HEK293 (cell line): Measurements from ENCODE around the gene CYS1.

ENCODE experiments used
- CTCF ChIA-PET: fragments of 350-600 bp; formaldehyde crosslinking; extraction: SDS; loops from one replicate; lab custom pipeline; 2021; ENCODE audit warnings: antibody characterized with exemption; lab: Yijun Ruan, JAX
- POLR2A ChIA-PET: fragments of 300-600 bp; formaldehyde crosslinking; extraction: SDS; loops from one replicate; lab custom pipeline; 2020; ENCODE audit warnings: antibody characterized with exemption, inconsistent platforms; lab: Yijun Ruan, JAX
- H3K27ac ChIP-seq: fragments of 200-500 bp; sonication (Bioruptor generic); 2 replicates; pipeline ENCODE4 v1.5.1; 2014; ENCODE audit warnings: low read depth, low read length, control low read depth, inconsistent platforms; ENCODE audit errors: extremely low read depth
- H3K36me3 ChIP-seq, 2 experiments: fragments of 200-500 bp in 1 of 2; sonication (Bioruptor generic) in 1 of 2; 1 replicate in 1 of 2; 2 replicates in 1 of 2; pipeline ENCODE4 v1.5.1; 2014 to 2017; ENCODE audit warnings: inconsistent platforms in 2 of 2, low read length in 2 of 2; ENCODE audit not compliant: control insufficient read depth in 2 of 2, insufficient read depth in 1 of 2
- H3K4me1 ChIP-seq: fragments of 200-500 bp; sonication (Bioruptor generic); 2 replicates; pipeline ENCODE4 v1.5.1; 2014; ENCODE audit warnings: mild to moderate bottlenecking, low read length, inconsistent platforms; ENCODE audit not compliant: control insufficient read depth, insufficient read depth
- H3K4me3 ChIP-seq: 2 replicates; pipeline ENCODE4 v1.5.1; 2011; ENCODE audit warnings: low read depth, mild to moderate bottlenecking, control low read depth, low read length, moderate library complexity
- H3K9me3 ChIP-seq: fragments of 200-500 bp; sonication (Bioruptor generic); 2 replicates; pipeline ENCODE4 v1.5.1; 2014; ENCODE audit warnings: low read depth, low read length, inconsistent platforms; ENCODE audit not compliant: control insufficient read depth, insufficient read depth
- EGR2 ChIP-seq: fragments of 450-650 bp; formaldehyde crosslinking; IDR thresholded peaks from 2 replicates; pipeline ENCODE4 v1.5.1; 2016; ENCODE audit warnings: low read depth, missing biosample characterization, missing genetic modification characterization
- HOXD13 ChIP-seq: sonication (generic); formaldehyde crosslinking; IDR thresholded peaks from 2 replicates; pipeline ENCODE4 v1.8.0; 2022; ENCODE audit warnings: missing genetic modification reagents, borderline replicate concordance
- KLF16 ChIP-seq: fragments of 450-650 bp; formaldehyde crosslinking; IDR thresholded peaks from 2 replicates; pipeline ENCODE4 v1.5.1; 2017; ENCODE audit warnings: missing biosample characterization, missing genetic modification characterization
- SALL2 ChIP-seq: fragments of 450-650 bp; formaldehyde crosslinking; IDR thresholded peaks from 2 replicates; pipeline ENCODE4 v1.5.0; 2017; ENCODE audit warnings: missing biosample characterization, mild to moderate bottlenecking, missing genetic modification characterization, borderline replicate concordance
- SCRT1 ChIP-seq: fragments of 450-650 bp; formaldehyde crosslinking; IDR thresholded peaks from 2 replicates; pipeline ENCODE4 v1.5.1; 2016; ENCODE audit warnings: missing biosample characterization, missing genetic modification characterization, borderline replicate concordance
- SP2 ChIP-seq: fragments of 450-650 bp; formaldehyde crosslinking; IDR thresholded peaks from 2 replicates; pipeline ENCODE4 v1.5.1; 2016; ENCODE audit warnings: missing biosample characterization, missing genetic modification characterization
- ZBTB1 ChIP-seq: fragments of 450-650 bp; formaldehyde crosslinking; IDR thresholded peaks from 2 replicates; pipeline ENCODE4 v1.5.1; 2016; ENCODE audit warnings: missing biosample characterization, missing genetic modification characterization
- ZNF146 ChIP-seq: fragments of 450-650 bp; formaldehyde crosslinking; IDR thresholded peaks from 2 replicates; pipeline ENCODE4 v1.5.1; 2016; ENCODE audit warnings: missing biosample characterization, missing genetic modification characterization
- ZNF174 ChIP-seq: fragments of 450-650 bp; formaldehyde crosslinking; IDR thresholded peaks from 2 replicates; pipeline ENCODE4 v1.5.0; 2017; ENCODE audit warnings: missing biosample characterization, mild to moderate bottlenecking, missing genetic modification characterization
- ZNF19 ChIP-seq: fragments of 450-650 bp; formaldehyde crosslinking; IDR thresholded peaks from 2 replicates; pipeline ENCODE4; 2016; ENCODE audit warnings: missing biosample characterization, missing genetic modification characterization, low read depth
- ZNF23 ChIP-seq: fragments of 450-650 bp; formaldehyde crosslinking; IDR thresholded peaks from 2 replicates; pipeline ENCODE4 v1.5.1; 2016; ENCODE audit warnings: missing biosample characterization, missing genetic modification characterization, borderline replicate concordance
- ZNF248 ChIP-seq: fragments of 450-650 bp; formaldehyde crosslinking; IDR thresholded peaks from 2 replicates; pipeline ENCODE4 v1.5.1; 2017; ENCODE audit warnings: missing biosample characterization, missing genetic modification characterization
- ZNF302 ChIP-seq: fragments of 450-650 bp; formaldehyde crosslinking; IDR thresholded peaks from 2 replicates; pipeline ENCODE4 v1.5.1; 2016; ENCODE audit warnings: missing biosample characterization, missing genetic modification characterization, low read depth
- ZNF366 ChIP-seq: fragments of 450-650 bp; formaldehyde crosslinking; conservative IDR thresholded peaks from 2 replicates; pipeline ENCODE4 v1.5.1; 2016; ENCODE audit warnings: missing biosample characterization, missing genetic modification characterization
- ZNF521 ChIP-seq: fragments of 450-650 bp; formaldehyde crosslinking; IDR thresholded peaks from 2 replicates; pipeline ENCODE4 v1.5.1; 2017; ENCODE audit warnings: missing biosample characterization, mild to moderate bottlenecking, missing genetic modification characterization
- ZNF560 ChIP-seq: fragments of 450-650 bp; formaldehyde crosslinking; IDR thresholded peaks from 2 replicates; pipeline ENCODE4 v1.5.1; 2017; ENCODE audit warnings: missing biosample characterization, missing genetic modification characterization, borderline replicate concordance
- ZNF600 ChIP-seq: fragments of 450-650 bp; formaldehyde crosslinking; IDR thresholded peaks from 2 replicates; pipeline ENCODE4 v1.5.1; 2016; ENCODE audit warnings: missing biosample characterization, missing genetic modification characterization
- ZNF621 ChIP-seq: fragments of 450-650 bp; formaldehyde crosslinking; IDR thresholded peaks from 2 replicates; pipeline ENCODE4 v1.5.1; 2017; ENCODE audit warnings: missing biosample characterization, missing genetic modification characterization
- ZNF624 ChIP-seq: fragments of 450-650 bp; formaldehyde crosslinking; IDR thresholded peaks from 2 replicates; pipeline ENCODE4 v1.5.1; 2017; ENCODE audit warnings: missing biosample characterization, missing genetic modification characterization
- ZNF658 ChIP-seq: fragments of 450-650 bp; formaldehyde crosslinking; IDR thresholded peaks from 2 replicates; pipeline ENCODE4; 2016; ENCODE audit warnings: missing biosample characterization, missing genetic modification characterization
- TF ChIP-seq, protein P1 (sequence below): fragments of 450-650 bp; formaldehyde crosslinking; IDR thresholded peaks from 2 replicates; pipeline ENCODE4 v1.5.1; 2016; ENCODE audit warnings: missing biosample characterization, missing genetic modification characterization, low read depth
- TF ChIP-seq, protein P2 (sequence below): sonication (generic); formaldehyde crosslinking; IDR thresholded peaks from 2 replicates; pipeline ENCODE4 v1.8.1; 2022; ENCODE audit warnings: mild to moderate bottlenecking, moderate library complexity, missing genetic modification reagents
- TF ChIP-seq, protein P3 (sequence below): fragments of 450-650 bp; formaldehyde crosslinking; IDR thresholded peaks from 2 replicates; pipeline ENCODE4 v1.5.1; 2016; ENCODE audit warnings: missing biosample characterization, missing genetic modification characterization, low read depth
- TF ChIP-seq, protein P4 (sequence below): fragments of 450-650 bp; formaldehyde crosslinking; IDR thresholded peaks from 2 replicates; pipeline ENCODE4 v1.5.1; 2016; ENCODE audit warnings: missing biosample characterization, missing genetic modification characterization
- TF ChIP-seq, protein P5 (sequence below): fragments of 450-650 bp; formaldehyde crosslinking; IDR thresholded peaks from 2 replicates; pipeline ENCODE4 v1.5.1; 2017; ENCODE audit warnings: missing biosample characterization, mild to moderate bottlenecking, missing genetic modification characterization, moderate library complexity

Gene CYS1

DNA sequence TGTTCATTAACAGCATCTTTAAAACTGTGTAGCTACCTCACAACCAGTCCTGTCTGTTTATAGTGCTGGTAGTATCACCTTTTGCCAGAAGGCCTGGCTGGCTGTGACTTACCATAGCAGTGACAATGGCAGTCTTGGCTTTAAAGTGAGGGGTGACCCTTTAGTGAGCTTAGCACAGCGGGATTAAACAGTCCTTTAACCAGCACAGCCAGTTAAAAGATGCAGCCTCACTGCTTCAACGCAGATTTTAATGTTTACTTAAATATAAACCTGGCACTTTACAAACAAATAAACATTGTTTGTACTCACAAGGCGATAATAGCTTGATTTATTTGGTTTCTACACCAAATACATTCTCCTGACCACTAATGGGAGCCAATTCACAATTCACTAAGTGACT, 49.3 kb upstream of the CYS1 start (continued):
- TF ChIP-seq ZNF302 = no peak
- no peak for TF ChIP-seq ZNF624 (tag by site-specific recombination)
- TF ChIP-seq ZNF19 (tag by site-specific recombination) = no peak

DNA sequence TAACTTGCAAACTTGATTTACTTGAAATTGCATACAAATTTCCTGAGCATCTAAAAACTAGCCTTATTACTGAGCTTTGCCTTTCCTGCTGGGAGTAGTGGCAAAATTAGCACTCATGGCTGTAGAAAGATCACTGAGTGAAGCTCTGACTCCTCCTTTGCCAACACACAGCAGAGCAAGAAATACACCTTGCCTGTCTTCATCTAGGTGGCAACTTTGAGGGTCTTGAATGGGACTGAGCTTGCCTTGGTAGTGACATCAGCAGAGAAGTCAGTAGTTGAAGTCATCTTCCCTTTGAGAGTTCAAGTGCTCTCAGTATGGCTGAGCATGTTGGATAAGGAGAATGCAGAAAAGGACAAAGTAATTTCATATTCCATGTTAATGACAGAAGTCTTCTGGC, 48.2 kb upstream of the CYS1 start:
- Histone ChIP-seq H3K9me3 (no peaks in the 10 kb centered on the region), H3K4me3 (no peak overlapping the region), H3K27ac (no peak overlapping the region), H3K4me1 (peaks cover 5% of the 10 kb centered on the region; the same call in 1 of the 2 replicates), H3K36me3 (peaks cover 50 to 100% of the 10 kb centered on the region in 2 experiments)
- POLR2A ChIA-PET = interaction anchor here (1.0 to 1.2 kb wide), 2 partner anchors 71 to 281 kb away, joined by 4 to 5 read pairs; no protein-coding TSS in a partner anchor
- CTCF ChIA-PET = interaction anchor here (1.2 to 7.6 kb wide), 4 partner anchors 31 to 307 kb away, joined by 4 to 71 read pairs (median 13); no protein-coding TSS in a partner anchor
- 0 out of 2 replicates have a peak, but pooled peaks have one; percentile 21 for TF ChIP-seq ZNF366 (tag by site-specific recombination)
- TF ChIP-seq KLF16 = no peak

DNA sequence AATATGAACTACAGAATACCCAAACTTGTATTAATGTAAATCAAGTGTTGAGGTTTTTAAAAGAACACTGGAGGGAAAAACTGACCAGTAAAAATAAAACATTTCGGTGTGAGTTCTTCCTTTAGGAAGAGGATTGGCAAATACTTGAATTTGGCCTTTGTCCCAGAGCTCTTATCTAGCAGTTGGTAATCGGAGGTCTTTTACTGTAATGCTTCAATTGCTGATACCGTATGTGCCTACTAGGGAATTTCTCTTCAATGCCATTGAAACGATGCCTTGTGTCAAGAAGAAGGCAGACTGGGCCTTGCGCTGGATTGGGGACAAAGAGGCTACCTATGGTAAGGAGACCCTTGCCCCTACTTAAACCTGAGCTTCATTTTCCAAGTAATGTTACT, 46.4 kb upstream of the CYS1 start:
- no peak overlapping the region for H3K27ac ChIP-seq
- ChIA-PET POLR2A (no interaction called here), CTCF (interaction anchor here (0.6 to 7.6 kb wide), 5 partner anchors 30 to 1595 kb away, joined by 3 to 71 read pairs (median 22); no protein-coding TSS in a partner anchor)
- peaks cover 50 to 84% of the 10 kb centered on the region in 2 experiments for H3K36me3 ChIP-seq
- no peaks in the 10 kb centered on the region for H3K9me3 ChIP-seq
- TF ChIP-seq, protein P1, sequence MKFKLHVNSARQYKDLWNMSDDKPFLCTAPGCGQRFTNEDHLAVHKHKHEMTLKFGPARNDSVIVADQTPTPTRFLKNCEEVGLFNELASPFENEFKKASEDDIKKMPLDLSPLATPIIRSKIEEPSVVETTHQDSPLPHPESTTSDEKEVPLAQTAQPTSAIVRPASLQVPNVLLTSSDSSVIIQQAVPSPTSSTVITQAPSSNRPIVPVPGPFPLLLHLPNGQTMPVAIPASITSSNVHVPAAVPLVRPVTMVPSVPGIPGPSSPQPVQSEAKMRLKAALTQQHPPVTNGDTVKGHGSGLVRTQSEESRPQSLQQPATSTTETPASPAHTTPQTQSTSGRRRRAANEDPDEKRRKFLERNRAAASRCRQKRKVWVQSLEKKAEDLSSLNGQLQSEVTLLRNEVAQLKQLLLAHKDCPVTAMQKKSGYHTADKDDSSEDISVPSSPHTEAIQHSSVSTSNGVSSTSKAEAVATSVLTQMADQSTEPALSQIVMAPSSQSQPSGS (tag by site-specific recombination) = no peak
- TF ChIP-seq, protein P2, sequence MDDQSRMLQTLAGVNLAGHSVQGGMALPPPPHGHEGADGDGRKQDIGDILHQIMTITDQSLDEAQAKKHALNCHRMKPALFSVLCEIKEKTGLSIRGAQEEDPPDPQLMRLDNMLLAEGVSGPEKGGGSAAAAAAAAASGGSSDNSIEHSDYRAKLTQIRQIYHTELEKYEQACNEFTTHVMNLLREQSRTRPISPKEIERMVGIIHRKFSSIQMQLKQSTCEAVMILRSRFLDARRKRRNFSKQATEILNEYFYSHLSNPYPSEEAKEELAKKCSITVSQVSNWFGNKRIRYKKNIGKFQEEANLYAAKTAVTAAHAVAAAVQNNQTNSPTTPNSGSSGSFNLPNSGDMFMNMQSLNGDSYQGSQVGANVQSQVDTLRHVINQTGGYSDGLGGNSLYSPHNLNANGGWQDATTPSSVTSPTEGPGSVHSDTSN (CRISPR knock-in tag) = no peak
- TF ChIP-seq SCRT1 (tag by site-specific recombination) (no peak), ZNF174 (tag by site-specific recombination) (no peak), ZNF600 (tag by site-specific recombination) (no peak), HOXD13 (CRISPR knock-in tag) (no peak), SALL2 (tag by site-specific recombination) (no peak), EGR2 (tag by site-specific recombination) (no peak), ZNF23 (tag by site-specific recombination) (no peak), ZNF560 (tag by site-specific recombination) (no peak), ZNF658 (tag by site-specific recombination) (no peak), SP2 (no peak), ZNF621 (no peak), ZNF248 (tag by site-specific recombination) (no peak), ZNF521 (tag by site-specific recombination) (no peak), ZBTB1 (tag by site-specific recombination) (no peak), ZNF146 (tag by site-specific recombination) (no peak)
- TF ChIP-seq, protein P3, sequence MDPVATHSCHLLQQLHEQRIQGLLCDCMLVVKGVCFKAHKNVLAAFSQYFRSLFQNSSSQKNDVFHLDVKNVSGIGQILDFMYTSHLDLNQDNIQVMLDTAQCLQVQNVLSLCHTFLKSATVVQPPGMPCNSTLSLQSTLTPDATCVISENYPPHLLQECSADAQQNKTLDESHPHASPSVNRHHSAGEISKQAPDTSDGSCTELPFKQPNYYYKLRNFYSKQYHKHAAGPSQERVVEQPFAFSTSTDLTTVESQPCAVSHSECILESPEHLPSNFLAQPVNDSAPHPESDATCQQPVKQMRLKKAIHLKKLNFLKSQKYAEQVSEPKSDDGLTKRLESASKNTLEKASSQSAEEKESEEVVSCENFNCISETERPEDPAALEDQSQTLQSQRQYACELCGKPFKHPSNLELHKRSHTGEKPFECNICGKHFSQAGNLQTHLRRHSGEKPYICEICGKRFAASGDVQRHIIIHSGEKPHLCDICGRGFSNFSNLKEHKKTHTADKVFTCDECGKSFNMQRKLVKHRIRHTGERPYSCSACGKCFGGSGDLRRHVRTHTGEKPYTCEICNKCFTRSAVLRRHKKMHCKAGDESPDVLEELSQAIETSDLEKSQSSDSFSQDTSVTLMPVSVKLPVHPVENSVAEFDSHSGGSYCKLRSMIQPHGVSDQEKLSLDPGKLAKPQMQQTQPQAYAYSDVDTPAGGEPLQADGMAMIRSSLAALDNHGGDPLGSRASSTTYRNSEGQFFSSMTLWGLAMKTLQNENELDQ (tag by site-specific recombination) = no peak
- TF ChIP-seq, protein P4, sequence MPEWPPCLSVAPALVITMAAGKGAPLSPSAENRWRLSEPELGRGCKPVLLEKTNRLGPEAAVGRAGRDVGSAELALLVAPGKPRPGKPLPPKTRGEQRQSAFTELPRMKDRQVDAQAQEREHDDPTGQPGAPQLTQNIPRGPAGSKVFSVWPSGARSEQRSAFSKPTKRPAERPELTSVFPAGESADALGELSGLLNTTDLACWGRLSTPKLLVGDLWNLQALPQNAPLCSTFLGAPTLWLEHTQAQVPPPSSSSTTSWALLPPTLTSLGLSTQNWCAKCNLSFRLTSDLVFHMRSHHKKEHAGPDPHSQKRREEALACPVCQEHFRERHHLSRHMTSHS (tag by site-specific recombination) = no peak
- TF ChIP-seq, protein P5, sequence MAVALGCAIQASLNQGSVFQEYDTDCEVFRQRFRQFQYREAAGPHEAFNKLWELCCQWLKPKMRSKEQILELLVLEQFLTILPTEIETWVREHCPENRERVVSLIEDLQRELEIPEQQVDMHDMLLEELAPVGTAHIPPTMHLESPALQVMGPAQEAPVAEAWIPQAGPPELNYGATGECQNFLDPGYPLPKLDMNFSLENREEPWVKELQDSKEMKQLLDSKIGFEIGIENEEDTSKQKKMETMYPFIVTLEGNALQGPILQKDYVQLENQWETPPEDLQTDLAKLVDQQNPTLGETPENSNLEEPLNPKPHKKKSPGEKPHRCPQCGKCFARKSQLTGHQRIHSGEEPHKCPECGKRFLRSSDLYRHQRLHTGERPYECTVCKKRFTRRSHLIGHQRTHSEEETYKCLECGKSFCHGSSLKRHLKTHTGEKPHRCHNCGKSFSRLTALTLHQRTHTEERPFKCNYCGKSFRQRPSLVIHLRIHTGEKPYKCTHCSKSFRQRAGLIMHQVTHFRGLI (tag by site-specific recombination) = no peak
- H3K4me1 ChIP-seq = peaks cover 5% of the 10 kb centered on the region; the same call in 1 of the 2 replicates
- no peak overlapping the region for H3K4me3 ChIP-seq
